ENCODE measurements around the gene SLC30A4.
"Not testable (repeated sequence)": the region's sequence is repeated elsewhere in the genome, so short reads cannot be mapped to it uniquely, and the experiment has no call there.

Gene SLC30A4

GRCh38 chr15:45507143-45507542 is 15.4 kb downstream of the SLC30A4 start:
- not testable (repeated sequence) for DNase-seq (ENCODE audit: low spot score)

- DNase-seq (ENCODE audit: low spot score) = no peak
Measured at GRCh38 chr15:45499426-45499825, 23.1 kb downstream of the SLC30A4 start.

GRCh38 chr15:45498701-45499100 is 23.9 kb downstream of the SLC30A4 start:
- no peak for DNase-seq (ENCODE audit: low spot score)

GRCh38 chr15:45497261-45497660 is 25.3 kb downstream of the SLC30A4 start:
- no peak for DNase-seq (ENCODE audit: low spot score)

- DNase-seq (ENCODE audit: low spot score) = no peak
Measured at GRCh38 chr15:45496658-45497057, 25.9 kb downstream of the SLC30A4 start.

- no peak for DNase-seq (ENCODE audit: low spot score)
Measured at GRCh38 chr15:45495588-45495987, 27.0 kb downstream of the SLC30A4 start.

GRCh38 chr15:45489690-45490238 is 32.8 kb downstream of the SLC30A4 start:
- no peak for DNase-seq (ENCODE audit: low spot score)

- peak; percentile 74 for DNase-seq (ENCODE audit: low spot score)
Measured at GRCh38 chr15:45486317-45486716, 36.2 kb downstream of the SLC30A4 start.

GRCh38 chr15:45481135-45481534 is 41.4 kb downstream of the SLC30A4 start:
- no peak for DNase-seq (ENCODE audit: low spot score)

GRCh38 chr15:45476410-45476809 is 46.1 kb downstream of the SLC30A4 start:
- no peak for DNase-seq (ENCODE audit: low spot score)

- DNase-seq (ENCODE audit: low spot score) = no peak
Measured at GRCh38 chr15:45474799-45475198, 47.8 kb downstream of the SLC30A4 start.

GRCh38 chr15:45473068-45473467 is 49.5 kb downstream of the SLC30A4 start:
- DNase-seq (ENCODE audit: low spot score) = no peak

GRCh38 chr15:45471151-45471550 is 51.4 kb downstream of the SLC30A4 start:
- no peak for DNase-seq (ENCODE audit: low spot score)

- DNase-seq (ENCODE audit: low spot score) = no peak
Measured at GRCh38 chr15:45469441-45469840, 53.1 kb downstream of the SLC30A4 start.

GRCh38 chr15:45469027-45469426 is 53.5 kb downstream of the SLC30A4 start:
- no peak for DNase-seq (ENCODE audit: low spot score)

- DNase-seq (ENCODE audit: low spot score) = no peak
Measured at GRCh38 chr15:45468294-45468693, 54.3 kb downstream of the SLC30A4 start.

GRCh38 chr15:45458746-45459403 is 63.7 kb downstream of the SLC30A4 start:
- peak; percentile 81 for DNase-seq (ENCODE audit: low spot score)

- DNase-seq (ENCODE audit: low spot score) = peak; percentile 91
Measured at GRCh38 chr15:45457641-45458539, 64.7 kb downstream of the SLC30A4 start.

- no peak for DNase-seq (ENCODE audit: low spot score)
Measured at GRCh38 chr15:45457220-45457619, 65.3 kb downstream of the SLC30A4 start.

- peak; percentile 18 for DNase-seq (ENCODE audit: low spot score)
Measured at GRCh38 chr15:45456212-45457106, 66.1 kb downstream of the SLC30A4 start.

GRCh38 chr15:45454814-45455213 is 67.7 kb downstream of the SLC30A4 start:
- peak; percentile 47 for DNase-seq (ENCODE audit: low spot score)

GRCh38 chr15:45451265-45451664 is 71.3 kb downstream of the SLC30A4 start:
- DNase-seq (ENCODE audit: low spot score) = no peak
